Osteoblast (primary cell): ENCODE measurements around the gene MAN2B2. TPM values are rescaled to one million over a fixed set of nuclear protein-coding genes. Genes with fewer than 3 reads are reported as not detected.

Experiments
- DNase-seq: peaks from one replicate; pipeline ENCODE4 v3.0.0; 2011; ENCODE audit warnings: low spot score, mixed read lengths; ENCODE audit not compliant: insufficient read length; ENCODE audit errors: missing footprints
- H2AFZ ChIP-seq: 2 replicates; pipeline ENCODE4 v1.6.0; 2011; ENCODE audit warnings: mild to moderate bottlenecking, low read length
- H3K27ac ChIP-seq: 2 replicates; pipeline ENCODE4 v1.5.1; 2011; ENCODE audit warnings: mild to moderate bottlenecking, low read depth, low read length, moderate library complexity
- H3K27me3 ChIP-seq: 2 replicates; pipeline ENCODE4 v1.6.0; 2012; ENCODE audit warnings: mild to moderate bottlenecking, control low read depth, inconsistent platforms, low read length, moderate library complexity; ENCODE audit not compliant: insufficient read depth
- H3K36me3 ChIP-seq: 2 replicates; pipeline ENCODE4 v1.5.1; 2011; ENCODE audit warnings: mild to moderate bottlenecking, low read length, control low read depth, moderate library complexity; ENCODE audit not compliant: insufficient read depth
- H3K4me1 ChIP-seq: 2 replicates; pipeline ENCODE4 v1.5.1; 2011; ENCODE audit warnings: mild to moderate bottlenecking, low read length, control low read depth, moderate library complexity; ENCODE audit not compliant: insufficient read depth
- H3K4me2 ChIP-seq: 2 replicates; pipeline ENCODE4 v1.6.0; 2011; ENCODE audit warnings: mild to moderate bottlenecking, low read length; ENCODE audit not compliant: insufficient read depth
- H3K4me3 ChIP-seq: fragments of 200-600 bp; sonication (generic); 3 replicates; pipeline ENCODE4 v1.5.1; 2012; ENCODE audit warnings: mild to moderate bottlenecking, low read length, inconsistent platforms; ENCODE audit not compliant: insufficient read depth
- H3K79me2 ChIP-seq: 2 replicates; pipeline ENCODE4 v1.6.0; 2012; ENCODE audit warnings: mild to moderate bottlenecking, low read length, control low read depth, inconsistent platforms; ENCODE audit not compliant: insufficient read depth
- H3K9me3 ChIP-seq: 2 replicates; pipeline ENCODE4 v1.5.1; 2011; ENCODE audit warnings: low read depth, low read length, control low read depth
- H4K20me1 ChIP-seq: 2 replicates; pipeline ENCODE4 v1.6.0; 2012; ENCODE audit warnings: mild to moderate bottlenecking, low read length, control low read depth; ENCODE audit not compliant: insufficient read depth
- CTCF ChIP-seq: IDR thresholded peaks from 2 replicates; pipeline ENCODE4 v1.5.1; 2011; ENCODE audit warnings: mild to moderate bottlenecking, low read depth, low read length, moderate library complexity; ENCODE audit errors: extremely low read depth
- total RNA-seq: library from RNA; depleted of rRNA; stranded (reverse); fragments of >200 nt; gene quantifications from 2 replicates; pipeline ENCODE4 v1.2.3, GENCODE V29; 2012

MAN2B2 gene
- total RNA-seq, 1 donor, result 28.2 TPM

DNA sequence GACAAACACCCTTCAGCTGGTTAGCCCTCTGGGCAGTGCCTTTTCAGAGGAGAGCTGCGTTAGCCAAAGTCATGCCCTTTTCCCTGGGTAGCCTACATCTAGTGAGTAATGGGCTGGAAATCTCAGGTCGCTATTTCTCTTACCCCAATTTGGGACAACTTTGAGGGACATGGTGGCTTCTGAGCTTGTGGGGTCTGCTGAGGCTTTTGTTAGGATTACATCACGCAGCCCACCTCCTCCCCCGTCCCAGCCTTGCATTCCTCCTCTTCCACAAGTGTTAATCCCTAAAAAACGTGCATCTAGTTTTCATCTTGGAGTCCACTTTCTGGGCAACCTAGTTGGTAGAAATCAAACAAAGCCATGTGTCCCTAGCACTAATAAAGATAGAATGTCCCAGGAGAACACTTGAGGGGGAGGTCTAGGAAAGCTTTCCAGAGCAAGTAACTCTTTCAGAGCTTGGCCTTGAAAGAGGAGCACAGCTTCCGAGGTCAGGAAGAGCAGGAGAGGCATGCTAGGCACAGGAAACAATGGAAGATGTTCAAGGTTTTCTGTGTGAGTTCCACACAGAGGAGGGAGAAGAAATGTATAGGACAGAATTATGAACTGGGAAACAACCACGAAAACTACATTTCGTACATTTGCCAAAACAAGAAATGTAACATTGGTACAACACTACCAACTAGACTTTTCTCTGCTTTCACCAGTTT lies 68.3 kb downstream of the MAN2B2 start:
- Histone ChIP-seq H3K4me1 (peaks cover 12% of the 10 kb centered on the region), H3K27ac (no peak overlapping the region), H3K4me3 (no peak overlapping the region)

GRCh38 chr4:6644792-6645530 lies 70.0 kb downstream of the MAN2B2 start:
- Histone ChIP-seq H3K4me2 (no peak overlapping the region), H3K4me3 (no peak overlapping the region), H3K79me2 (peaks cover 31% of the 10 kb centered on the region), H3K4me1 (peaks cover 10% of the 10 kb centered on the region), H3K36me3 (peaks cover 15% of the 10 kb centered on the region), H3K27me3 (no peaks in the 10 kb centered on the region), H3K9me3 (no peaks in the 10 kb centered on the region), H2AFZ (no peak overlapping the region), H3K27ac (no peak overlapping the region), H4K20me1 (peaks cover 30% of the 10 kb centered on the region)
- no peak for TF ChIP-seq CTCF
- DNase-seq, result no peak

More for the DNA sequence above, 68.3 kb downstream of the MAN2B2 start:
- DNase-seq, result no peak
- H3K9me3 ChIP-seq, result no peaks in the 10 kb centered on the region
- no peaks in the 10 kb centered on the region for H3K27me3 ChIP-seq
- peaks cover 31% of the 10 kb centered on the region for H3K79me2 ChIP-seq
- no peak overlapping the region for H3K4me2 ChIP-seq
- H4K20me1 ChIP-seq, result peaks cover 30% of the 10 kb centered on the region
- peaks cover 15% of the 10 kb centered on the region for H3K36me3 ChIP-seq
- H2AFZ ChIP-seq, result no peak overlapping the region
- no peak for TF ChIP-seq CTCF

- Histone ChIP-seq H3K4me2 (no peak overlapping the region), H3K79me2 (peaks cover 18% of the 10 kb centered on the region), H3K4me3 (no peak overlapping the region), H3K9me3 (no peaks in the 10 kb centered on the region), H3K36me3 (peaks cover 10% of the 10 kb centered on the region), H2AFZ (no peak overlapping the region), H3K4me1 (peaks cover 2% of the 10 kb centered on the region), H4K20me1 (peaks cover 14% of the 10 kb centered on the region), H3K27me3 (no peaks in the 10 kb centered on the region), H3K27ac (no peak overlapping the region)
- no peak for DNase-seq
- no peak for TF ChIP-seq CTCF
Measured at GRCh38 chr4:6647169-6647568, 72.2 kb downstream of the MAN2B2 start.

- no peak for TF ChIP-seq CTCF
- Histone ChIP-seq H2AFZ (no peak overlapping the region), H3K9me3 (no peaks in the 10 kb centered on the region), H3K79me2 (peaks cover 12% of the 10 kb centered on the region), H3K27me3 (no peaks in the 10 kb centered on the region), H4K20me1 (peaks cover 8% of the 10 kb centered on the region), H3K27ac (no peak overlapping the region), H3K4me2 (no peak overlapping the region), H3K36me3 (peaks cover 4% of the 10 kb centered on the region), H3K4me3 (no peak overlapping the region), H3K4me1 (no peaks in the 10 kb centered on the region)
- no peak for DNase-seq
Measured at GRCh38 chr4:6647582-6648230, 72.7 kb downstream of the MAN2B2 start.
